ENCODE measurements around the gene CACFD1.

DNA sequence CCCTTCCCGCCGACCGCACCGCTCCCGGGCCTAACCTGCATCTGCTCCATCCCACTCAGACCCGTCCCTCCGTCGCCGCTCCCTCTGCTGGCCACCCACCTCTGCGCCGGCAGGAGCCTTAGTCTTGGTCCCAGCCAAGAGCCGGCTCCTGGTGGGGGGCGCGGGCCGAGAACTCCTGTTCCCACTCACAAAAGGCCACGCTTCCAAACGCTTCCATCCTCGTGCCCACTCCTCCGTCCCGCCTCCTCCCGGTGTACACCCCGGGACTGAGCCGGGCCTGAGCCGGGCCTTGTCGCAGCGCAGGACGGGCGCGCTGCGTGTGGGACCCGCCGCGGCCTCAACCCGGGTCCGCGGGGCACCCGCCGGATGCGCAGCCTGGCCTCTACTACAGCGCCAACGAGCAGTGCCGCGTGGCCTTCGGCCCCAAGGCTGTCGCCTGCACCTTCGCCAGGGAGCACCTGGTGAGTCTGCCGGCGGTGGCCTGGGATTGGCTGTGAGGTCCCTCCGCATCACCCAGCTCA, 30.1 kb upstream of the CACFD1 start:
- no peak for TF ChIP-seq CTCF (IDR thresholded peaks at IDR 0.05)
- no peak for TF ChIP-seq POLR2A (IDR thresholded peaks at IDR 0.05)

All from tibial nerve (tissue), 3 donors.